NAMALWA (cell line): ENCODE results near the gene USP53.
"Not testable (repeated sequence)": the region's sequence is repeated elsewhere in the genome, so short reads cannot be mapped to it uniquely, and the experiment has no call there.

Experiments
- DNase-seq: peaks from one replicate; pipeline ENCODE4 v3.0.0-alpha.2; 2015; ENCODE audit warnings: low spot score

The USP53 gene

GRCh38 chr4:119228406-119228805 is 15.9 kb downstream of the USP53 start:
- DNase-seq: no peak

GRCh38 chr4:119229908-119230687 is 17.6 kb downstream of the USP53 start:
- no peak for DNase-seq

- DNase-seq: no peak
Measured at GRCh38 chr4:119231491-119231890, 19.0 kb downstream of the USP53 start.

- DNase-seq: no peak
Measured at GRCh38 chr4:119232286-119232685, 19.8 kb downstream of the USP53 start.

GRCh38 chr4:119233191-119233590 is 20.7 kb downstream of the USP53 start:
- no peak for DNase-seq

GRCh38 chr4:119233750-119234149 is 21.2 kb downstream of the USP53 start:
- no peak for DNase-seq

GRCh38 chr4:119237201-119237600 is 24.7 kb downstream of the USP53 start:
- no peak for DNase-seq

GRCh38 chr4:119237642-119238041 is 25.1 kb downstream of the USP53 start:
- DNase-seq: no peak

GRCh38 chr4:119238068-119238722 is 25.7 kb downstream of the USP53 start:
- no peak for DNase-seq

GRCh38 chr4:119240128-119240527 is 27.6 kb downstream of the USP53 start:
- no peak for DNase-seq

- DNase-seq: no peak
Measured at GRCh38 chr4:119240568-119240967, 28.1 kb downstream of the USP53 start.

- DNase-seq: no peak
Measured at GRCh38 chr4:119242417-119242816, 29.9 kb downstream of the USP53 start.

GRCh38 chr4:119243868-119244267 is 31.4 kb downstream of the USP53 start:
- DNase-seq: no peak

GRCh38 chr4:119244344-119244743 is 31.8 kb downstream of the USP53 start:
- DNase-seq: no peak

GRCh38 chr4:119244832-119245231 is 32.3 kb downstream of the USP53 start:
- no peak for DNase-seq

- DNase-seq: no peak
Measured at GRCh38 chr4:119246177-119246733, 33.7 kb downstream of the USP53 start.

GRCh38 chr4:119251037-119251436 is 38.5 kb downstream of the USP53 start:
- DNase-seq: not testable (repeated sequence)

GRCh38 chr4:119255223-119255622 is 42.7 kb downstream of the USP53 start:
- DNase-seq: not testable (repeated sequence)

GRCh38 chr4:119260528-119260927 is 48.0 kb downstream of the USP53 start:
- DNase-seq: no peak

GRCh38 chr4:119261986-119262385 is 49.5 kb downstream of the USP53 start:
- no peak for DNase-seq

- no peak for DNase-seq
Measured at GRCh38 chr4:119264743-119265142, 52.2 kb downstream of the USP53 start.

GRCh38 chr4:119266153-119266552 is 53.6 kb downstream of the USP53 start:
- no peak for DNase-seq

- no peak for DNase-seq
Measured at GRCh38 chr4:119268466-119268865, 56.0 kb downstream of the USP53 start.
